K562 (cell line): Measurements from ENCODE around the gene ACSL6. TPM values are rescaled to one million over a fixed set of nuclear protein-coding genes. Genes with fewer than 3 reads are reported as not detected.

Experiments
- ARID4B ChIP-seq: sonication (generic); formaldehyde crosslinking; IDR thresholded peaks from 2 replicates; pipeline ENCODE4 v1.8.0; 2022; ENCODE audit warnings: mild to moderate bottlenecking, missing genetic modification reagents
- CXXC5 ChIP-seq: fragments of 250-450 bp; sonication (Bioruptor Pico); IDR thresholded peaks from 2 replicates; pipeline ENCODE4 v1.8.0; 2022; ENCODE audit warnings: inconsistent platforms, mild to moderate bottlenecking, moderate library complexity
- RCOR1 ChIP-seq, 2 experiments: IDR thresholded peaks; 2 replicates each; pipeline ENCODE4 v1.6.1; 2012; ENCODE audit warnings: low read depth in 2 of 2, low read length in 2 of 2, borderline replicate concordance in 1 of 2, improper control_type of control experiment in 1 of 2
- XRCC3 ChIP-seq: fragments of 450-650 bp; IDR thresholded peaks from 2 replicates; pipeline ENCODE4 v1.6.1; 2017; ENCODE audit warnings: mild to moderate bottlenecking, moderate library complexity
- polyA plus RNA-seq, 8 experiments: library from polyadenylated mRNA; depleted of rRNA in 4 of 8; stranded (reverse) in 5 of 8; unstranded in 3 of 8; fragments of >200 nt; fragmentation: Nextera tagmentation in 2 of 8; fragmentation: Illumina TruSeq in 1 of 8; extraction: Ambion mirVana in 2 of 8; extraction: Trizol in 1 of 8; gene quantifications; 2 replicates each; pipeline versions ENCODE4 v1.2.1 to v1.2.3, GENCODE V29; 2011 to 2014; ENCODE audit warnings: inconsistent platforms in 1 of 8, missing spikeins in 1 of 8
- total RNA-seq, 7 experiments: library from RNA; depleted of rRNA in 6 of 7; stranded (reverse); fragments of >200 nt in 6 of 7; fragmentation: Illumina TruSeq in 2 of 7; extraction: Trizol in 2 of 7; gene quantifications; 2 replicates each; pipeline versions ENCODE4 v1.2.1 to v1.2.3, GENCODE V29; 2011 to 2021; ENCODE audit warnings: low replicate concordance in 1 of 7

The ACSL6 gene
- total and polyA plus RNA-seq, 9 of the 15 experiments (the other 6 are each of a cell fraction or from before 2014, with no cell fraction given) = 0.50 to 1.5 (median 0.69) TPM

GRCh38 chr5:132012371-132013005, 1.0 kb upstream of the ACSL6 start (continued):
- TF ChIP-seq CXXC5 (peak; percentile 27; the same call in 1 of the 2 replicates), ARID4B (peak; percentile 57; the same call in 1 of the 2 replicates), RCOR1 (IDR thresholded peaks at IDR 0.05; ENCODE audit: borderline replicate concordance in 1 of 2, low read depth in 2 of 2, low read length in 2 of 2) (peak in 1 of 2 experiments; percentile 48; a peak in 1 of 4 replicates), XRCC3 (no peak)
